ENCODE data around the gene ADAMTSL1. TPM values are rescaled to one million over a fixed set of nuclear protein-coding genes. Genes with fewer than 3 reads are reported as not detected.

ADAMTSL1 gene
- total RNA-seq, 2 donors from 2014 or later, result 3.4 to 3.8 TPM

DNA sequence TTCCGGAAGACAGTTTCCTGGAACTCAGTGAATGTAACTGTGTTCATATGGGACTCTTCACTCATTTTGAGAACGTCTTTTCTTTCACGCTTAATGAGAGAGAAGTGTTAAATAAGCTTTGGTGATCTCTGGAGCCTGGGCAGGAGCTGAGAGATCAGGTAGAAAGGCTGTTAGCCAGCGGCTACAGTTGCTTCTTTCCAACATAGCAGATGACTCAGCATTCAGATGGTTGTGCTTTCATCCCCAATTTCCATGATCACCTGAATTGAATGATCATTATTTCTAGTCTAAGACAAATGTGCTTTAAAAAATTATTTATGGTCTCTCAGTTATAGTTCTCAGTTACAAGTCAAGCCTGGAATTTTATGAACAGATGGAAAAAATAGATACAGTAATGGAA lies 234.5 kb downstream of the ADAMTSL1 start:
- no peak overlapping the region for H3K27ac ChIP-seq

DNA sequence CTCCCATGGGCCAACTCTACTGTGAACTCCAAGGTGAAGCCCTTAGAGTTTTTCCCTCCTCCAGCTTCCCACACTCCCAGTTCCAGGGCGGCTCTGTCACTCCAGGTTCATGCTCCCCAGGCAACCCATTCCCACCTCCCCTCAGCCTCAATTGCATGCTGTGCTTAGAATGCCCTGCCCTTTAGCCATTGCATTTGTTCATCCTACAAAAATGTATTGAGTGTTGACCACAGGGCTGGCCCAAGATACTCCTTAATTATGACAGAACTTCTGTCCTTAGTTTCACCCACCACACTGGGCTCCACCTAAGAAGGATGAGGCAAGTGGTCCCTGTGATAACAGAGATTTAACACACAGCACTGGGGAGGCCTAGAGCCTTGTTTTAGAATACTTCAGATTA lies 236.1 kb downstream of the ADAMTSL1 start:
- Histone ChIP-seq H3K4me1 (no peaks in the 10 kb centered on the region), H3K27ac (no peak overlapping the region), H3K27me3 (no peaks in the 10 kb centered on the region), H3K4me3 (no peak overlapping the region), H3K9me3 (no peaks in the 10 kb centered on the region), H3K36me3 (no peaks in the 10 kb centered on the region)
- TF ChIP-seq, protein P1, sequence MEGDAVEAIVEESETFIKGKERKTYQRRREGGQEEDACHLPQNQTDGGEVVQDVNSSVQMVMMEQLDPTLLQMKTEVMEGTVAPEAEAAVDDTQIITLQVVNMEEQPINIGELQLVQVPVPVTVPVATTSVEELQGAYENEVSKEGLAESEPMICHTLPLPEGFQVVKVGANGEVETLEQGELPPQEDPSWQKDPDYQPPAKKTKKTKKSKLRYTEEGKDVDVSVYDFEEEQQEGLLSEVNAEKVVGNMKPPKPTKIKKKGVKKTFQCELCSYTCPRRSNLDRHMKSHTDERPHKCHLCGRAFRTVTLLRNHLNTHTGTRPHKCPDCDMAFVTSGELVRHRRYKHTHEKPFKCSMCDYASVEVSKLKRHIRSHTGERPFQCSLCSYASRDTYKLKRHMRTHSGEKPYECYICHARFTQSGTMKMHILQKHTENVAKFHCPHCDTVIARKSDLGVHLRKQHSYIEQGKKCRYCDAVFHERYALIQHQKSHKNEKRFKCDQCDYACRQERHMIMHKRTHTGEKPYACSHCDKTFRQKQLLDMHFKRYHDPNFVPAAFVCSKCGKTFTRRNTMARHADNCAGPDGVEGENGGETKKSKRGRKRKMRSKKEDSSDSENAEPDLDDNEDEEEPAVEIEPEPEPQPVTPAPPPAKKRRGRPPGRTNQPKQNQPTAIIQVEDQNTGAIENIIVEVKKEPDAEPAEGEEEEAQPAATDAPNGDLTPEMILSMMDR (IDR thresholded peaks at IDR 0.05), result no peak
- no peak for DNase-seq (ENCODE audit: low spot score)

More for the DNA sequence above, 234.5 kb downstream of the ADAMTSL1 start:
- TF ChIP-seq, protein P1 (IDR thresholded peaks at IDR 0.05), result no peak
- Histone ChIP-seq H3K27me3 (no peaks in the 10 kb centered on the region), H3K36me3 (no peaks in the 10 kb centered on the region), H3K4me1 (no peaks in the 10 kb centered on the region), H3K4me3 (no peak overlapping the region), H3K9me3 (no peaks in the 10 kb centered on the region)
- no peak for DNase-seq (ENCODE audit: low spot score)

DNA sequence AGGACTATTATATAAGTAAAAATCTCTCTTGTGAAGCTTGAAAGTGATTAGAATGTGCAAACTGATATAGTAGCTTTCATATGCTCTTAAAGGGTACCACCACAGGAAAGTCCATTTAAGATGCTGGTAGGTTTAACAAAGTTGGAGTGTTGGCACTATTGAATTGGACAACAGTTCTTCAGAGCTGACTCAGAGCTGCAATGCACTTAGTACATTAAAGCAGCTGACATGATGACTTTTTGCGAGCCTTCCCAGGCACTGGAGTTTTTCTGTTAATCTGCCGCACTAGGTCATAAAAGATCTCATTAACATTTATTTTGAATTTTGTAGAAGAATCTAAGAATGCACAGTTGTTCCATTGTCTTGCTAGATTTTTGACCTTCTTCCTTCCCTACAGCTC lies 243.8 kb downstream of the ADAMTSL1 start:
- H3K9me3 ChIP-seq, result no peaks in the 10 kb centered on the region
- no peak for DNase-seq (ENCODE audit: low spot score)
- no peaks in the 10 kb centered on the region for H3K4me1 ChIP-seq
- no peak overlapping the region for H3K4me3 ChIP-seq
- TF ChIP-seq, protein P1 (IDR thresholded peaks at IDR 0.05), result no peak
- H3K36me3 ChIP-seq, result no peaks in the 10 kb centered on the region
- no peaks in the 10 kb centered on the region for H3K27me3 ChIP-seq
- no peak overlapping the region for H3K27ac ChIP-seq

DNA sequence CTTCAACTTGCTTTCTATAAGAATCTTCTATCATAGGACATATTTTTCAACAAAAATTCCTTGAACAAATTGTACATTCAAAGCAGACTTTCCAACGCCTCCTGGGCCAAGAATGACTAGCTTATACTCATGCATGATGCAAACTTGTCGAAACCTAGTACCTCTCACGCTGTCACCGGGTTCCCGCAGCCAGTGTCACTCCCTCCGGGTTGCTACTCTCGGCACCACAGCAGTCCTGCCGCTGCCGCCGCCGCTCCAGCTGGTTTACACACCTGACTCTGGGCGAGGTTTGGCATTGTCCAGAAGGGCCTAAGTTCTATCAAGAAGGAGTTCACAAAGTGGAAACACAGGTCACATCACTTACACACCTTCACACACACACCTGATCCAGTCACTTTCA lies 244.4 kb downstream of the ADAMTSL1 start:
- Histone ChIP-seq H3K9me3 (no peaks in the 10 kb centered on the region), H3K27me3 (no peaks in the 10 kb centered on the region), H3K27ac (no peak overlapping the region), H3K4me1 (no peaks in the 10 kb centered on the region), H3K4me3 (no peak overlapping the region), H3K36me3 (no peaks in the 10 kb centered on the region)
- no peak for DNase-seq (ENCODE audit: low spot score)
- TF ChIP-seq, protein P1 (IDR thresholded peaks at IDR 0.05), result no peak

DNA sequence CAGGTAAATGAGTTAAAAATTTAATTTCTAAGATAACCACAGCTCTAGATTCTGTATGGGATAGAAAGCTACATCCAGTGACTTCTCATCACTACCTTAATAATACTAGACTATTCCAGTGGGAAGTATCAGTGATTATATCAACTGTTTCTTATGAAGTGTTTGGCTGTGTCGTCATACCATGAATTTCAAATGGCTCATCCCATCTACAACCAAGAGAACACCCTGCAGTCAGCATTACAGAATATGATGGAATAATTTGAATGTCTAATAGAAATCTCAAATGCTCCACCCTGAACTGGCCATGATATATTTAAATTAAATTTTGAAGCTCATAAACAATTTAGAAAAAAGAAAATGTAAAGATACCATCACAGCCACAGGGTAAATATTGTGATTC lies 245.0 kb downstream of the ADAMTSL1 start:
- TF ChIP-seq, protein P1 (IDR thresholded peaks at IDR 0.05), result no peak

DNA sequence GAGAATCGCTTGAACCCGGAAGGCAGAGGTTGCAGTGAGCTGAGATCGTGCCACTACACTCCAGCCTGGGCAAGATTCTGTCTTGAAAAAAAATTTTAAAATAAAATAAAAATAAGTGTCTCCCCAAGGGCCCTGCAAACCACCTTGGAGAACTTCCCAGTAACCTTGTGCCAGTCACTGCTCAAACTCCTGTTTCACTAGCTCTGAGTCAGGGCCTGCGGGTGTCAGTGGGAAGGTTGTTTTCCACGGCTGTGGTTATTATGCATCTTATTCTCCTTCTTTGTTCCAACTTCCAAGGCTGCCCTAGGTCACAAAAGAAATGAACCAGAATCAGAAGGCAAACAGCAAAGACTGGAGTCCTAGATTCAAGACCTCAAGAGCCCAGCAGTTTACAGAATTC lies 246.7 kb downstream of the ADAMTSL1 start:
- Histone ChIP-seq H3K36me3 (no peaks in the 10 kb centered on the region), H3K9me3 (no peaks in the 10 kb centered on the region), H3K27ac (no peak overlapping the region), H3K4me1 (no peaks in the 10 kb centered on the region), H3K27me3 (no peaks in the 10 kb centered on the region), H3K4me3 (no peak overlapping the region)
- TF ChIP-seq, protein P1 (IDR thresholded peaks at IDR 0.05), result no peak
- no peak for DNase-seq (ENCODE audit: low spot score)

More for the DNA sequence above, 245.0 kb downstream of the ADAMTSL1 start:
- Histone ChIP-seq H3K27ac (no peak overlapping the region), H3K36me3 (no peaks in the 10 kb centered on the region), H3K9me3 (no peaks in the 10 kb centered on the region), H3K4me1 (no peaks in the 10 kb centered on the region), H3K27me3 (no peaks in the 10 kb centered on the region), H3K4me3 (no peak overlapping the region)
- DNase-seq (ENCODE audit: low spot score), result no peak

Data from right atrium auricular region (tissue), 2 donors.